ENCODE measurements around the gene NPEPL1. TPM values are rescaled to one million over a fixed set of nuclear protein-coding genes. Genes with fewer than 3 reads are reported as not detected.
"Not testable (repeated sequence)": the region's sequence is repeated elsewhere in the genome, so short reads cannot be mapped to it uniquely, and the experiment has no call there.

The NPEPL1 gene
- total RNA-seq, 1 experiment from 2014 or later = 31.1 TPM

DNA sequence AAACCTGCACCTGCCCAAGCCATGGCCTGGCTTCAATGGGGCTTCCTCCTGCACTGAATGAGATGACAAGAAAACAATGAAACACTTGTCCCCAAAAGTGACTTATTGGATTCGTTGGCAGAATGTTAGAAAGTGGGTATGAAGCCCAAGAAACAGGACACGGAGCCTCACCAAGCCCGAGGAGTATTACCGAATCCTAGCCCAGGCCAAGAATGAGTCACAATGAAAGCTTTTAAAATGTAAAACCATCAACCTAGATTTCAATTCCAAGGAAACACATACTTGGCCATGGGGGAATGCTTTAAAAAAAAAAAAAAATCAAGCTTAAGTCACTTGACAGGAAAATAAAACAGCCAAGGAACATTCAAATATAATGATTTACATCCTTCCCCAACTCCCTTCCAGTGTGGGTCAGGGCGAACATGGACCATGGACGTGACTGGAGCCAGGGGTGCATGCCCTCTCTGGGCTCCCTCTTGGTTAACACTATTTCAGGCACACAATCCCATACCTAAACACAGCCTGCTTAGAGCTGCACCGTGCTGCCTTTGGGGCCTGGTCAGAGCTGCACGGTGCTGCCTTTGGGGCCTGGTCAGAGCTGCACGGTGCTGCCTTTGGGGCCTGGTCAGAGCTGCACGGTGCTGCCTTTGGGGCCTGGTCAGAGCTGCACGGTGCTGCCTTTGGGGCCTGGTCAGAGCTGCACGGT, 44.7 kb upstream of the NPEPL1 start:
- H3K4me1 Mint-ChIP-seq = peaks cover 14 to 16% of the 10 kb centered on the region in 2 experiments
- Histone ChIP-seq H4K5ac (ENCODE audit: insufficient read length, low read depth, low read length) (no peak overlapping the region), H3K23ac (ENCODE audit: insufficient read length, low read depth, low read length) (no peak overlapping the region), H3K4me1 (ENCODE audit: insufficient read depth, low read length) (no peaks in the 10 kb centered on the region), H3K9ac (ENCODE audit: extremely low read depth, insufficient read length, low read length) (no peak overlapping the region), H2AK5ac (ENCODE audit: insufficient read length, low read length) (no peak overlapping the region), H3T11ph (ENCODE audit: low read length) (no peak overlapping the region), H4K20me1 (ENCODE audit: control insufficient read depth, insufficient read depth, insufficient read length) (peaks cover 2% of the 10 kb centered on the region), H4K91ac (ENCODE audit: insufficient read length, low read depth, low read length) (no peak overlapping the region), H3K56ac (ENCODE audit: insufficient read length, low read depth, low read length) (no peak overlapping the region), H3K4me2 (ENCODE audit: insufficient read depth, insufficient read length, low read length) (no peak overlapping the region), H3K79me1 (ENCODE audit: insufficient read depth, low read depth, low read length, poor library complexity, severe bottlenecking) (no peaks in the 10 kb centered on the region), H3K27me3 (ENCODE audit: insufficient read depth, low read length) (no peaks in the 10 kb centered on the region; the same call in 1 of the 2 replicates), H2BK120ac (ENCODE audit: low read depth, low read length, poor library complexity, severe bottlenecking) (no peak overlapping the region), H3K9me3 (ENCODE audit: control insufficient read depth, low read depth, low read length) (no peaks in the 10 kb centered on the region), H3K4ac (ENCODE audit: low read depth, low read length) (no peak overlapping the region), H3K23me2 (ENCODE audit: insufficient read length, low read depth, low read length, poor library complexity, severe bottlenecking) (peaks cover 21% of the 10 kb centered on the region), H2BK12ac (ENCODE audit: insufficient read length, low read depth, low read length) (no peak overlapping the region), H2AFZ (ENCODE audit: low read length) (no peak overlapping the region), H3K18ac (ENCODE audit: insufficient read length, low read depth, low read length) (no peak overlapping the region), H3K14ac (ENCODE audit: insufficient read depth, low read length) (no peak overlapping the region), H3K27ac (ENCODE audit: insufficient read length, low read depth, low read length) (no peak overlapping the region), H2BK15ac (ENCODE audit: low read depth, low read length) (no peak overlapping the region), H4K8ac (replicated peaks; ENCODE audit: insufficient read length, low read depth, low read length) (no peak overlapping the region), H2BK20ac (ENCODE audit: low read depth, low read length, poor library complexity, severe bottlenecking) (no peak overlapping the region), H2BK5ac (ENCODE audit: insufficient read length, low read length) (no peak overlapping the region), H3K79me2 (ENCODE audit: insufficient read depth, low read length) (0 out of 2 replicates have a peak, but pooled peaks cover 3% of the 10 kb centered on the region)
- WGBS (ENCODE audit: extremely low coverage, insufficient read length, low lambda C conversion rate) = no CpG with 5 or more reads among the region's 12 CpGs
- H3K4me3 Mint-ChIP-seq = no peak overlapping the region
- H3K36me3 Mint-ChIP-seq (ENCODE audit: insufficient read depth in 1 of 3, low read depth in 3 of 3) = peaks cover 0 to 5% (median 2%) of the 10 kb centered on the region in 3 experiments; a peak in 4 of 7 replicates
- H3K27me3 Mint-ChIP-seq (ENCODE audit: low read depth) = peaks cover 2% of the 10 kb centered on the region
- H3K27ac Mint-ChIP-seq = no peak overlapping the region
- TF ChIP-seq, protein P1, sequence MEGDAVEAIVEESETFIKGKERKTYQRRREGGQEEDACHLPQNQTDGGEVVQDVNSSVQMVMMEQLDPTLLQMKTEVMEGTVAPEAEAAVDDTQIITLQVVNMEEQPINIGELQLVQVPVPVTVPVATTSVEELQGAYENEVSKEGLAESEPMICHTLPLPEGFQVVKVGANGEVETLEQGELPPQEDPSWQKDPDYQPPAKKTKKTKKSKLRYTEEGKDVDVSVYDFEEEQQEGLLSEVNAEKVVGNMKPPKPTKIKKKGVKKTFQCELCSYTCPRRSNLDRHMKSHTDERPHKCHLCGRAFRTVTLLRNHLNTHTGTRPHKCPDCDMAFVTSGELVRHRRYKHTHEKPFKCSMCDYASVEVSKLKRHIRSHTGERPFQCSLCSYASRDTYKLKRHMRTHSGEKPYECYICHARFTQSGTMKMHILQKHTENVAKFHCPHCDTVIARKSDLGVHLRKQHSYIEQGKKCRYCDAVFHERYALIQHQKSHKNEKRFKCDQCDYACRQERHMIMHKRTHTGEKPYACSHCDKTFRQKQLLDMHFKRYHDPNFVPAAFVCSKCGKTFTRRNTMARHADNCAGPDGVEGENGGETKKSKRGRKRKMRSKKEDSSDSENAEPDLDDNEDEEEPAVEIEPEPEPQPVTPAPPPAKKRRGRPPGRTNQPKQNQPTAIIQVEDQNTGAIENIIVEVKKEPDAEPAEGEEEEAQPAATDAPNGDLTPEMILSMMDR (conservative IDR thresholded peaks at IDR 0.05) = no peak
- DNase-seq = no peak
- H3K9me3 Mint-ChIP-seq = no peaks in the 10 kb centered on the region; a peak in 1 of 5 replicates

DNA sequence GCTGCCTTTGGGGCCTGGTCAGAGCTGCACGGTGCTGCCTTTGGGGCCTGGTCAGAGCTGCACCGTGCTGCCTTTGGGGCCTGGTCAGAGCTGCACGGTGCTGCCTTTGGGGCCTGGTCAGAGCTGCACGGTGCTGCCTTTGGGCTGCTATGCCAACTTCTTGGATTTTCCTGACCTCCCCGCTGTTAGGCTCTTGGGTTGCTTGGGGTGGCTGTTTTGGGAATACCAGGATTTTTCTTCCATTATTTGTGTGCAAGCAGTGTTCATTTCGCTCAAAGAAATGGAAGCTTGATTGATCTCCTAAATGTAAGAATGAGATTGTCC, 44.1 kb upstream of the NPEPL1 start:
- not testable (repeated sequence) for H2BK15ac ChIP-seq (ENCODE audit: low read depth, low read length); H2BK20ac ChIP-seq (ENCODE audit: low read depth, low read length, poor library complexity, severe bottlenecking); H3K14ac ChIP-seq (ENCODE audit: insufficient read depth, low read length); H2BK120ac ChIP-seq (ENCODE audit: low read depth, low read length, poor library complexity, severe bottlenecking); H3K79me2 ChIP-seq (ENCODE audit: insufficient read depth, low read length); H3T11ph ChIP-seq (ENCODE audit: low read length); H3K4me2 ChIP-seq (ENCODE audit: insufficient read depth, insufficient read length, low read length); H3K27ac Mint-ChIP-seq; H4K8ac ChIP-seq (replicated peaks; ENCODE audit: insufficient read length, low read depth, low read length); H2BK12ac ChIP-seq (ENCODE audit: insufficient read length, low read depth, low read length); H3K79me1 ChIP-seq (ENCODE audit: insufficient read depth, low read depth, low read length, poor library complexity, severe bottlenecking); H3K23ac ChIP-seq (ENCODE audit: insufficient read length, low read depth, low read length); H3K4me1 ChIP-seq (ENCODE audit: insufficient read depth, low read length); H3K27me3 Mint-ChIP-seq (ENCODE audit: low read depth); H3K36me3 Mint-ChIP-seq (ENCODE audit: insufficient read depth in 1 of 3, low read depth in 3 of 3); H4K91ac ChIP-seq (ENCODE audit: insufficient read length, low read depth, low read length); H3K56ac ChIP-seq (ENCODE audit: insufficient read length, low read depth, low read length); H3K9me3 Mint-ChIP-seq; H3K9ac ChIP-seq (ENCODE audit: extremely low read depth, insufficient read length, low read length); H2AK5ac ChIP-seq (ENCODE audit: insufficient read length, low read length); H3K9me3 ChIP-seq (ENCODE audit: control insufficient read depth, low read depth, low read length); H3K27ac ChIP-seq (ENCODE audit: insufficient read length, low read depth, low read length); DNase-seq; H4K5ac ChIP-seq (ENCODE audit: insufficient read length, low read depth, low read length); H3K18ac ChIP-seq (ENCODE audit: insufficient read length, low read depth, low read length); H2AFZ ChIP-seq (ENCODE audit: low read length); H4K20me1 ChIP-seq (ENCODE audit: control insufficient read depth, insufficient read depth, insufficient read length); H3K27me3 ChIP-seq (ENCODE audit: insufficient read depth, low read length); H3K4ac ChIP-seq (ENCODE audit: low read depth, low read length); H2BK5ac ChIP-seq (ENCODE audit: insufficient read length, low read length); H3K4me3 Mint-ChIP-seq
- peaks cover 19 to 21% of the 10 kb centered on the region in 2 experiments for H3K4me1 Mint-ChIP-seq
- WGBS (ENCODE audit: extremely low coverage, insufficient read length, low lambda C conversion rate) = no CpG with 5 or more reads among the region's 6 CpGs
- peaks cover 21% of the 10 kb centered on the region for H3K23me2 ChIP-seq (ENCODE audit: insufficient read length, low read depth, low read length, poor library complexity, severe bottlenecking)

Measured in H9 (cell line).